Posterior vena cava (tissue), 2 donors: ENCODE data around the gene NEDD8. TPM values are rescaled to one million over a fixed set of nuclear protein-coding genes. Genes with fewer than 3 reads are reported as not detected.
"Not testable (repeated sequence)": the region's sequence is repeated elsewhere in the genome, so short reads cannot be mapped to it uniquely, and the experiment has no call there.

Source experiments
- DNase-seq: peaks from one replicate; pipeline ENCODE4 v3.0.0-alpha.2; 2020; ENCODE audit warnings: low spot score
- intact Hi-C, 2 donors: fragments of 100-400 bp; cut with DNase I; formaldehyde crosslinking; loops; one replicate each; pipeline versions ENCODE4 v1.14.1 to v1.14.2; 2022 to 2023
- total RNA-seq, 2 donors: library from RNA; stranded (reverse); fragmentation: NEBNext Ultra II Directional; extraction: Animal tissue kit (Norgen Biotek cat#: 25700); gene quantifications; one replicate each; pipeline ENCODE4 v1.2.1, GENCODE V29; 2021
- donor health status: DM: yes; HTN: yes; CAD: no.
- donor health status: DM: yes; HTN: yes; CAD: no.

Gene NEDD8
- total RNA-seq, 2 donors from 2014 or later = 121 to 125 TPM

DNA sequence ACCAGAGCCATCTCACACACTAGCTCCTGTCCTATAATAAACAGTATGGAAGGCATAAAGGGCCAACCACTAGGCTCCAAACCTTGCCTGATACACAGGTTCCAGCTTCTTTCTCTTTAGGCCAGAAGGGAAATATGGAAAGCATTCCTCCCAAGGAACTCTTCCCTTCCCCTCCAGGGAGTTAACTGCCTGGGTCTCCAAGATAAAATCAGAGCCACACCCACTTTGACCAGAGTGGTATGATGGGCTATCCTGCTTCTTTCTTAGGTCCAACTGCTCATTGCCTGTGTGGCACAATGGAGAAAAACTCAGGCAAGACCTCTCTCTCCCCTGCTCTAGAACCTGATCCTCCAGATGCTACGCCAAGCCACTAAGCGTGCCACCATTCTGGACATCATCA is 24.5 kb downstream of the NEDD8 start:
- DNase-seq = no peak
- intact Hi-C loops = no loop called here

DNA sequence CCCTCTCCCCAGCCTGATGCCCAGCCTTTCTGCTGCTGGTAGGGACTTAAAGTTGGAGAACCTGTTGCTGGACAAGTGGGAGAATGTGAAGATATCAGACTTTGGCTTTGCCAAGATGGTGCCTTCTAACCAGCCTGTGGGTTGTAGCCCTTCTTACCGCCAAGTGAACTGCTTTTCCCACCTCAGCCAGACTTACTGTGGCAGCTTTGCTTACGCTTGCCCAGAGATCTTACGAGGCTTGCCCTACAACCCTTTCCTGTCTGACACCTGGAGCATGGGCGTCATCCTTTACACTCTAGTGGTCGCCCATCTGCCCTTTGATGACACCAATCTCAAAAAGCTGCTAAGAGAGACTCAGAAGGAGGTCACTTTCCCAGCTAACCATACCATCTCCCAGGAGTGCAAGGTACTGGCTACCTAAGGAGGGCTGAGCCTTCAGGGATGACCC is 25.0 kb downstream of the NEDD8 start:
- no peak for DNase-seq
- intact Hi-C loops = no loop called here

DNA sequence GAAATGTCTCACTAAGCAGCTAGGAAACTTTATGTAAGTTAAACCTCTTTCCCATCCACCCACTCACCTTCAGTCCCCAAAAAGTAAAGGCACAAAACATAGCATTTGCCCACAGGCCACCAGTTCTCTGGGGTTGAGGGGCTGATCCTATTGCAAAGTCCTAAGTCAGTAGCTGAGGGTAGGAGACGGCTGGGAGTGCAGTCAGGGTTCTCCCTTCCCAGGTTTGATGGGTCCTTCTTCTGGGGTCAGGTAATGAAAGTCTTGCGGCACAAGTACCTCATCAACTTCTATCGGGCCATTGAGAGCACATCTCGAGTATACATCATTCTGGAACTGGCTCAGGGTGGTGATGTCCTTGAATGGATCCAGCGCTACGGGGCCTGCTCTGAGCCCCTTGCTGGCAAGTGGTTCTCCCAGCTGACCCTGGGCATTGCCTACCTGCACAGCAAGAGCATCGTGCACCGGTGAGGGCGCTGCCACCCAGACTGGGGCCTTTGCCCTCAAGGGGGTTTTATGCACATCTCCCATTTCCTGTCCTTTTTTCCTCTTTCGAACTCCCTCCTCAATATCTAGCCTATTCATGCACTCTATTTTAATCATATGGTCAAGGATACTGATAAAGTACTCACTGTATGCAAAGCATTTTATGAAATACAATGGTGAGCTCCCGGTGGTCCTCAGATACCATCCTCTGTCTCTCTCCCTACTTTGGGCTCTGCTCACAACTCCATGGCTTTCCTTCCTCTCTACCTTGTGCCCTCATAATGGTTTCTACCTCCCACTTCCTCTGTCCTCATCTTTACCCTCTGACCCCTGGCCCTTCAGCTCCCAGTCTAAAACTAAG is 25.7 kb downstream of the NEDD8 start:
- intact Hi-C loops = no loop called here
- no peak for DNase-seq

DNA sequence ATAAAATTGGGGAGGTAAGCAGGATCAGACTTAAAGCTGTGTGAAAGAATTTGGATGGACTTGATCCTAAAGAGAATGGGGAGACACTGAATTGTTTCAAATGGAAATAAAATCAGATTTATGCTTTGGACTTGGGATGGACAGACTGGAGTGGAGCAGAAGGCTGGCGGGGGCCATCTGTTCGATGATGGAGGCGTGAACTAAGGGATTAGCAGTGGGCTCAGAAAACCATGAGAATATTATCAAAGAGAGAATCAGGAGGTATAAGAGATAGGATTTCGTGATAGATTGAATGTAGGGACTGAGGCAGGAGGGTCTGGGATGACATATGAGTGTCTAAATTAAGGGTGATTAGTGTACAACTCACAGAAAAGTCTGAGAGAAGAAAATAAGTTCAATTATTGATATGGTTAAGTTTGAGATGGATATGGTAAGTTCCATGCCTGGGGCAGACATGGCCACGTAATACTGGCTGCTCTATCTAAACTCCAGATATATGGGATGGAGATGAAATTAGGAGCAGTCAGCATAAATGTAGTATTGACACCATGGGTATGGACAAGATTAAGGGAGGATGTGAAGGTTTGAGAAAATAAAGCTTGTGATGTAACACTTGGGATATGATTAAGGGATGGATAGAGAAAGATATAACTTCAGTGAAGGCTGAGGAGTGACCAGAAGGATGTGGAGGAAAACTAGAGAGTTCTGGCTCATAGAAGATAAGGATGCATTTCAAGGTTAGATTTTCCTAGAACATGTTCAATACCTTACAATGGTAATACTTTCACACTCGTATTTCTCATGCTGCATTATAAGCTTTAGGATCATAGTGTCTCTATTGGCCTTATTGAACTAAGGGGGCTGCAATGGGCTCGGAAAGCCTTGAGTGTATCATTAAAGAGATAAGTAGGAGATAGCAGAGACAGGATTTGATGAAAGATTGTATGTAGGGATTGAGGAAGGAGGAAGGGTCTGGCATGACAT is 27.7 kb downstream of the NEDD8 start:
- DNase-seq = no peak
- intact Hi-C loops = no loop called here

DNA sequence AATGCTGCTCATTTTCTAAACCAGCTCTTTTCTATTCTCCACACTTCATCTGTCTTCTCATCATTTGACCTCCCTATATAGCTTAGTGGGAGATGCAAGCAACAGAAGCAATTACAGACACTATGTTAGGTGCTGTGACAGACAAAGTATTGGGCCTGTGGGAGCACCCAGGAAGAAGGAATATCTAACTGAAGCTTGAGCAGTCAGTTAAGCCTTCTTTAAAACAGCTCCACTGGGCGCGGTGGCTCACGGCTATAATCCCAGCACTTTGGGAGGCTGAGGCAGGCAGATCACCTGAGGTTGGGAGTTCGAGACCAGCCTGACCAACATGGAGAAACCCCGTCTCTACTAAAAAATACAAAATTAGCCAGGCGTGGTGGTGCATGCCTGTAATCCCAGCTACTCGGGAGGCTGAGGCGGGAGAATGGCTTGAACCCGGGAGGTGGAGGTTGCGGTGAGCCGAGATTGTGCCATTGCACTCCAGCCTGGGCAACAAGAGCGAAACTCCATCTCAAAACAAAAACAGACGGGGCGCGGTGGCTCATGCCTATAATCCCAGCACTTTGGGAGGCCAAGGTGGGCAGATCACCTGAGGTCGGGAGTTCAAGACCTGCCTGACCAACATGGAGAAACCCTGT is 28.8 kb downstream of the NEDD8 start:
- intact Hi-C loops, DNase-seq: not testable (repeated sequence)

DNA sequence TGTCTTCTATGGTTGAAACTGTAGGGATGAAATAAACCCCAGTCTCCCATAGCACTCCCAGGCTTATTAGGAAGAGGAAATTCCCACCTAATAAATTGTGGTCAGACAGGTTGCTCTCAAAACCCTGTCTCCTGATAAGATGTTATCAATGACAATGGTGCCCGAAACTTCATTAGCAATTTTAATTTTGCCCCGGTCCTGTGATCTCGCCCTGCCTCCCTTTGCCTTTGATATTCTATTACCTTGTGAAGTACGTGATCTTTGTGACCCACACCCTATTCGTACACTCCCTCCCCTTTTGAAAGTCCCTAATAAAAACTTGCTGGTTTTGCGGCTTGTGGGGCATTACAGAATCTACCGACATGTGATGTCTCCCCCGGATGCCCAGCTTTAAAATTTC is 29.6 kb downstream of the NEDD8 start:
- intact Hi-C loops, DNase-seq: not testable (repeated sequence)

DNA sequence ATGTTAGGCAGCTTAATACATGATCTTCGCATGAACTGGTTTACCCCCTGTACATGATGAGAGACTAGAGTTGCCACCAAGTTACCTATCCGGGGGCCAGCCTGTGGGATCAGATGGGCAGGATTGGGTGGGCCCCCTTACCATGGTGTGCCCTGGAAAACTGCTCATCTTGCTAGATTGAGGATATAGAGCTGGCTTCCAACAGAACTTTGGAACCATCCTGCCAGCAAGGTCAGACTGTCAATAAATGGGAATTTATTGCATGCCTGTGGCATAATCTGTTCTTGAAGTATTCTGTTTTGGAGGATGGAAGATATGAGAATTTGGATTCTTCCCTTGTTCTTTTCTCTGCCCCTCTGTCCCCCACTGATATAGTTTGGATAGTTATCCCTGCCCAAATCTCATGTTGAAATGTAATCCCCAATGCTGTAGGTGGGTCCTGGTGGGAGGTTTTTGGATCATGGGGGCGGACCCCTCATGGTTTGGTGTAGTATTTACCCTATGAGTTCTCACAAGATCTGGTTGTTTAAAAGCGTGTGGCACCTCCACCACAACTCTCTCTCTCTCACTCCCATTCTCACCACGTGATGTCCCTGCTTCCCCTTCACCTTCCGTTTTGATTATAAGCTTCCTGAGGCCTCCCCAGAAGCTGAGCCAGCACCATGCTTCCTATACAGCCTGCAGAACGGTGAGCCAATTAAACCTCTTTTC is 33.2 kb downstream of the NEDD8 start:
- no peak for DNase-seq
- intact Hi-C loops = no loop called here

DNA sequence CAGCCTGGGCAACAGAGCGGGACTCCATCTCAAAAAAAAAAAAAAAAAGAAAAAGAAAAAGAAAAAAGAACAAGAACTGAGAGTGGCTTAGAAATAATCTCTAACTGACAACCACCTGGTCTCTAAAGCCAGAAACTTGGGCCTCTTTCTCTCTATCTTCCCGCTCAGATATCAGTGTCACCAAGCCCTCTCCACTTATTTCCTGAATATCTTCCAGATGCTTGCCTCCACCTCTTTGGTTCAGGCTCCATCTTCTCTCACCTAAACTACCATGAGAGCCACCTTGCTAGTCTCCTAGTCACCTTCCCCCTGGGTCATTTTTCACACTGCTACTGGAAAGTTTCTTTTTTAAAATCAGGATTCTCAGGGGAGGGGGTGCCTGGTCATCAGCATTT is 35.1 kb downstream of the NEDD8 start:
- DNase-seq = no peak
- intact Hi-C loops = no loop called here

DNA sequence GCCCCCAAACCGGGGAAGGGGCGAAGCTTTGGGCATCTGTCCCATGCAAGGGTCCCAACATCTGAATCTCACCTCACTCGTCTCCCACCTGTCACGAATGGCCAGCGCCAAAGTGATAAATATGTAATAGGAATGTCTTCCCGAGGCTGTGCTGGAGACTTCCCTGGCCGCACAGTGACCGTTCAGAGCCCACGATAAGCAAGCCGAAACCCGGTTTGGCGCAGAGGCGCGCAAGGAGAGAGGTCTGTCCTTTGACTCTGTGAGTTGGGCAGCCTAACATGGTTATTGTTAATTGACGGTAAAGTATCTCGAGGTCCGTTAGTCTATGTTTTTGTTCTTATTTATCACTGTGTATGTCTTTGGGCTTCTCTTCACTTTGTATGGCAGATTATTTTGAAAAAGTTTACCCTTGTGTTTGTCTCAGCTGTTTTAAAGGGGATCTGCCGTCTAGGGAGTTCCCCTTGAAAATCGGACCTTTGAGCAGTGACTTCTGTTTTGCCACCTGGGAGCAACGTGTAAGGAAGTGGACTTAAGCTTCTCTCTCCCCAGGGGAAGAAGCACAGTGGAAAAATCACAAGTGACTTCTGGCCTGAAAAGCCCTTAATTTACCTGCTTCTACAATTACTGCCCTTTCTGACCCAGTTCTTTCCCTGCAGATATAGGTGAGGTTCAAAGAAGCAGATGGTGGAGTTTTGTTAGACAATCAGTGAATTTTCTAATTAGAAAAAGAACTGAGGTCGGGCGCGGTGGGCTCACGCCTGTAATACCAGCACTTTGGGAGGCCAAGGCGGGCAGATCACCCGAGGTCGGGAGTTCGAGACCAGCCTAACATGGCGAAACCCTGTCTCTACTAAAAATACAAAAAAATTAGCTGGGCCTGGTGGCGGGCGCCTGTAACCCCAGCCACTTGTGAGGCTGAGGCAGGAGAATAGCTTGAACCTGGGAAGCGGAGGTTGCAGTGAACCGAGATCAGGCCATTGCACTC is 35.8 kb downstream of the NEDD8 start:
- intact Hi-C loops = no loop called here
- no peak for DNase-seq

DNA sequence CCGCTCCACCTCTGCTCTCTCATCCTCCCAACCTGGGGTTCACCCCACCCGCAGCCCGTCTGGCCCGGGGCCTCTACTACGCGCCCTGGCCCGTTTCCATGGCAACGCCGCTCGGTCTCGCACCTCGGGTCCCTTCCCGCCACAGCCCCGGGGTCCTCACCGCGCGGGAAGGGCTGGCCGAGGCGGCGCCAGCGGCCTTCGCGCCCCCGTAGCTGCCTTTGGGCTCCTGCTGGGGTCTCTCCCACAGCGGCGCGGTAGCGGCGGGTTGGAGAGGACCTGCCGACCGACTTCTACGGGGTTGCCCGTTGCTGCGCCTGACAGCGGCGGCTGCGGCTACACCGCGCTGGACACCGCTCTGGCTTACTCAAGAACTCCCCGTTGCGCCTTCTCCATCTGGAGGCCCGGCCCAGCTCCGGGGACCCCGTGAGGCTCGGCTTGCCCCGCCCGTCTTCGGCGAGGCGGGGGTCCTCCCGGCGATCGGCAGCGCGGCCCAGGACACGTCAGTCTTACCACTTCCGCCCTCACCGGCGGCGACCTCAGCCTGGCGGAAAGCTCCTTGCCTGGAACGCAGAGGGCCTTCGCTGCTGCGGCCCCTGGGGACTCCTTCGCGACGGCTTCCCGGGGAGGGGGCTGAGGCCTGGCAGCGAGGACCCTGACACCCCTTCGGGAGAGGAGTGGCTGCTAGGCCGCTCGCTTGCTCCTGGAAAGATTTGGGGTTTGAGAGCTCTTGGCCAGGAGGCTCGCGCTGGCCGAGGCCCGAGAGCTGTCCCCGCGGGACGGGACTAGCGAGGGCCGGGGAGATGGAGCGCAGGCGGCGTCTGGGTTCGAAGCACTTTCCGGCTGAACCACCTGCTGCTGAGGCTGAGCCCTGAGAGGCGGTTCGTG is 36.7 kb downstream of the NEDD8 start, which contains the start of gene TM9SF1:
TM9SF1 (minus strand) TSS at position 256 of the 885 bp plus-strand sequence. CDS start 422 bp downstream, outside the sequence.
- peak; percentile 98 for DNase-seq
- intact Hi-C loops = no loop called here

DNA sequence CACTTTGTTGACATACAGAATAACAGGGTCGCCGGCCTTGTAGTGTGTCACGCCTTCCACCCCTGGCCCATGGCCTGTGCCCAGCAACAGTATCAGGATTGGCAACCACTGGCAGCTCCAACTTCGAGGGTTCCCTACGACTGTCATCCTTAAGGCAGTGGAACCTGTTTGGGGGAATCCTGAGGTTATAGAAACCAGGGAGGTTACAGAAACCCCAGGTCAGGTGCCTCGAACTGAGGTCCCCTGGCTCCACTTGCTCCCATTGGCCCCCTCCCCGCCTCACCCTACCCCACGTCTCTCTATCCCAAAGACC is 37.3 kb downstream of the NEDD8 start:
- intact Hi-C loops = no loop called here
- no peak for DNase-seq

DNA sequence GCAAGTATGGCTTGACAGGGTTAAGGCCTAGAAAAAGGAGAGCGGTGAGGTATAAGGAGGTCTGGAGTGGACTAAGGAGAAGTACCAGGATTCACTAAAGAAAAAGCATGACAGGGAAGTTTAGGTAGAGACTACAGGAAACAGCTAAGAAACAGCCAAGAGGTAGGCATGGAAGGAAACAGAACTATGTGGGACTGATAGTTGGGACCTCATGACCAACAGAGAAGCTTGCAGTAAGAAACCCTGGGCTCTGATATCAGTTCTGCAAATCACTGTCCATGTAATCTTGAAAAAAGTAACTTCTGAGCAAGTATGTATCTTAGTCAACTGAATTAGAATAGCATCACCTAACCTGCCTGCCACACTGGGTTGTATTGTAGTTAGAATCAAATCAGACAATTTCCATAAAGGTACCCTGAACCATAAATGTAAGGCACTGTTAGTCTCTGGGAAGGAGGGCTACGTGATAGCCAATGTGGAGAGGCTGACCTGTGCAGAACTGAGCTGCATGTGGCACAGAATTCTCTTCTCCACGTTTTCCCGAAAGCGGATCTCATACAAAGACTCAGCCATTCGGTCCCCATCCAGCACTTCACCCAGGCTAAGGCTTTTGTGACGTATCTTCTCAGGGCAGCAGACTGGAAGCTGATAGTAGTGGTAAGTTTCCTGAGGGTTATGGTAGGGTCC is 37.8 kb downstream of the NEDD8 start:
- no peak for DNase-seq
- intact Hi-C loops = no loop called here

DNA sequence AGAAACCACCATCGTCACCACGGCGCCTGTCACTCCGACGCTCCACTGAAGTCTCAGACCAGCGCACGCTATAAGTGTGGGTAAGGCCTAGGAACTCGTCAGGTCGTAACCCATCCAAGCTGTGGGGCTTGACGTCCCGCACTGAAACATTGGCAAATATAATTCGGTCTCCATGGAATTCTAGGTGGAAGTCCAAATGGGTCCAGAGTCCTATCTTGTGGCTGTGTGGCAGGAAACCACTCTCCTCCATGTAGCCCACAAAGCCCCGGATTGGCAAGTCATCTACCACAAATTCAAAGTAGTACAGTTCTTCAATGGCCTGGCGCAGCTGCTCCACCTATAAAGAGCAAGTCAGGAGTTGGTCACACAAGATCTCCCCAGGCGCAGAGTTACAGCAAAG is 39.2 kb downstream of the NEDD8 start:
- DNase-seq = no peak
- intact Hi-C loops = no loop called here

DNA sequence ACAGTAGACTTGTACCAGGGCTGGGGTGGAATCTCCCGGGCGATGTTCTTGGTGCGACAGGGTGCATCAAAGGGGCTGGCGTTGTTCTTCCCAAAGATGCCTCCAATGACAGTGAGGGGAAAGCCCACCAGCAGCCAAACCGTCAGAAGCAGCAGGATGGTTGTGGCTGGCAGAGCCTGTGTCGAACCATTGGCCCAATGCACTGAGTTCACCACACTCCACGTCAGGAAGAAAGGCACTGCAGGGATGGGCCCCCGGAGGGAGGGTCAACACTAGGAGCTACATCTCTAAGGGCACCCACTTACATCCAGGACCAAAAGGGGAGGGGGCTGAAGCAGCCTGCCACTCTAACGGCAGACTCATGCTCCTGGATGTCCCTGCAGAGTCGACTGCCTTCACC is 41.8 kb downstream of the NEDD8 start:
- DNase-seq = peak; percentile 69
- intact Hi-C loops = no loop called here

DNA sequence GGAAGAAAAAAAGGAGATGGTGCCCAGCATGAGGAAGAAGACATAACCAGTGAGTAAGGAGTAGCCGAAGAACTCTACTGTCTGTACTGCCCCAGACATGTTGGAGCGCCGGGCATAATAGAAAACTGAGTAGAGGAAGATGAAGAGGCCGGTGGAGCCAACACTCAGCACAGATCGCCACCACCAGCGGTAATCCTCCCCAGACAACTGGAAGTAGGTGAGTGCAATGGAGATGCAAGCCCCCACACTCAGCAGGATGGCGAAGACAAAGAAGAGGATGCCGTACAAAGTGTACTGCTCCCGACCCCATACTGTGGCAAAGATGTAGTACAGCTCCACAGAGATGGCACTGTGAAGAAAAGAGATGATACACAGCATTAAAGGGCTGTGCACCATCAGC is 42.7 kb downstream of the NEDD8 start:
- DNase-seq = peak; percentile 57
- intact Hi-C loops = no loop called here

DNA sequence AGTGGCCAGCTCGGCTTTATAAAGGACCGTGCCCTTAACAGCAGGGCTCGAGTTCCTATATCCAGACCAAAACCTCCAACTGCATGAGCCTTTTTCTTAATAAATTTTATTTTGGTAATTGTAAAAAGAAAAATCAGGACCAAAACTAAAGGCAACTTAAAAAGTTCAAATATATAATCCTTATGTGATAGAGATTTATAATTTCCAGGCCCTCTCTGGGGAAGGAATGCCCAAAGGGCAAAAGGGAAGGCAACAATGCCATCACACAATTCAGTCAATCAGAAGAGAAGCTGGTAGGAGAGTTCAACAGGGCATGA is 43.1 kb downstream of the NEDD8 start:
- intact Hi-C loops = no loop called here
- no peak for DNase-seq
